GM12878 (cell line): Measurements from ENCODE around the gene GP9. TPM values are rescaled to one million over a fixed set of nuclear protein-coding genes. Genes with fewer than 3 reads are reported as not detected.

Source experiments
- ATAC-seq: fragments of 200-7000 bp; cut with Tn5 transposase; 3 replicates; pipeline ENCODE4 v1.9.1; 2020; ENCODE audit warnings: mild to moderate bottlenecking, moderate library complexity
- BruUV-seq: library from RNA; stranded (reverse); fragments of 400-500 nt; replicated peaks from 2 replicates; lab custom pipeline; 2021; lab: Mats Ljungman, UMichigan
- CTCF ChIA-PET: fragments of 300-600 bp; sonication (Branson Sonifier 250); formaldehyde crosslinking; extraction: SDS; loops from one replicate; lab custom pipeline; 2021; ENCODE audit warnings: inconsistent platforms; lab: Yijun Ruan, JAX
- POLR2A ChIA-PET: fragments of 350-600 bp; formaldehyde crosslinking; extraction: SDS; loops from one replicate; lab custom pipeline; 2021; ENCODE audit warnings: inconsistent platforms; lab: Charles Lee
- RAD21 ChIA-PET: fragments of 300-600 bp; sonication (Branson Sonifier 250); formaldehyde crosslinking; loops from one replicate; lab custom pipeline; 2023; ENCODE audit warnings: antibody characterized with exemption; ENCODE audit not compliant: unreplicated experiment; lab: Charles Lee
- SMC1A ChIA-PET: fragments of 300-600 bp; sonication (Branson Sonifier 250); formaldehyde crosslinking; loops from one replicate; lab custom pipeline; 2023; ENCODE audit not compliant: unreplicated experiment, uncharacterized antibody; lab: Charles Lee
- DNase-seq: peaks from one replicate; pipeline ENCODE4 v3.0.0-alpha.2; 2011; ENCODE audit warnings: low read depth, low spot score
- FAIRE-seq: peaks from 3 replicates; lab custom pipeline; 2011; peaks lifted over from hg19 to GRCh38; lab: Jason Lieb, UNC
- H2AFZ ChIP-seq: 2 replicates; pipeline ENCODE4 v1.6.0; 2011; ENCODE audit warnings: low read depth, low read length, control low read depth; ENCODE audit not compliant: control insufficient read depth
- H3K27ac ChIP-seq: 2 replicates; pipeline ENCODE4 v1.5.1; 2011; ENCODE audit warnings: control low read depth; ENCODE audit not compliant: control insufficient read depth, insufficient read depth
- H3K27me3 ChIP-seq, 2 experiments: replicated peaks in 1 of 2; 2 replicates each; pipeline versions ENCODE4 v1.6.0 to v1.6.1; 2011; ENCODE audit warnings: low read length in 1 of 2; ENCODE audit not compliant: control insufficient read depth in 2 of 2, insufficient read depth in 2 of 2
- H3K36me3 ChIP-seq, 2 experiments: 2 replicates each; pipeline ENCODE4 v1.5.1; 2011; ENCODE audit warnings: low read length in 1 of 2; ENCODE audit not compliant: control insufficient read depth in 2 of 2, insufficient read depth in 2 of 2
- H3K4me1 ChIP-seq: 2 replicates; pipeline ENCODE4 v1.6.1; 2011; ENCODE audit warnings: mild to moderate bottlenecking, low read length, moderate library complexity, mixed read lengths; ENCODE audit not compliant: control insufficient read depth, insufficient read depth
- H3K4me2 ChIP-seq: 2 replicates; pipeline ENCODE4 v1.6.0; 2011; ENCODE audit warnings: control low read depth; ENCODE audit not compliant: control insufficient read depth, insufficient read depth
- H3K4me3 ChIP-seq: fragments of 200-600 bp; sonication (generic); 2 replicates; pipeline ENCODE4 v1.5.1; 2016
- H3K79me2 ChIP-seq: 2 replicates; pipeline ENCODE4 v1.6.0; 2011; ENCODE audit warnings: low read length; ENCODE audit not compliant: control insufficient read depth, insufficient read depth
- H3K9ac ChIP-seq: 2 replicates; pipeline ENCODE4 v1.8.0; 2011; ENCODE audit warnings: low read length, control low read depth, mixed read lengths; ENCODE audit not compliant: control insufficient read depth, insufficient read depth
- H3K9me3 ChIP-seq: replicated peaks from 3 replicates; pipeline ENCODE4 v1.5.1; 2011; ENCODE audit warnings: mild to moderate bottlenecking, low read length; ENCODE audit not compliant: control insufficient read depth, insufficient read depth
- H4K20me1 ChIP-seq: 2 replicates; pipeline ENCODE4 v1.6.0; 2011; ENCODE audit not compliant: control insufficient read depth, insufficient read depth
- EED ChIP-seq: sonication (generic); IDR thresholded peaks from 2 replicates; pipeline ENCODE4 v1.6.1; 2016; ENCODE audit warnings: antibody characterized with exemption, low read depth
- ESRRA ChIP-seq: IDR thresholded peaks from 2 replicates; pipeline ENCODE4 v1.6.1; 2012; ENCODE audit warnings: mild to moderate bottlenecking, low read length, improper control_type of control experiment
- HDGF ChIP-seq: fragments of 450-650 bp; IDR thresholded peaks from 2 replicates; pipeline ENCODE4 v1.6.1; 2016; ENCODE audit warnings: antibody characterized with exemption
- NFYA ChIP-seq: IDR thresholded peaks from 2 replicates; pipeline ENCODE4 v1.6.1; 2011; ENCODE audit warnings: low read depth, mild to moderate bottlenecking, low read length, improper control_type of control experiment, borderline replicate concordance
- NKRF ChIP-seq: fragments of 450-650 bp; conservative IDR thresholded peaks from 2 replicates; pipeline ENCODE4 v1.6.1; 2017; ENCODE audit warnings: mild to moderate bottlenecking, moderate library complexity
- RFX5 ChIP-seq: IDR thresholded peaks from 2 replicates; pipeline ENCODE4 v1.6.1; 2011; ENCODE audit warnings: low read depth, low read length, improper control_type of control experiment
- YY1 ChIP-seq: IDR thresholded peaks from 2 replicates; pipeline ENCODE4 v1.6.1; 2011; ENCODE audit warnings: low read depth, mild to moderate bottlenecking, low read length
- WGBS: methylation state at CpG from one replicate; pipeline ENCODE4 v1.1.6; 2016; ENCODE audit warnings: low lambda C conversion rate; ENCODE audit not compliant: insufficient replicate concordance, insufficient coverage; ENCODE audit errors: missing lambda C conversion rate; 5-methylcytosine and 5-hydroxymethylcytosine counted together
- in situ Hi-C: fragments of 300-500 bp; cut with MboI; formaldehyde crosslinking; loops from 9 replicates; pipeline ENCODE4 v1.14.3; 2018; ENCODE audit warnings: mixed read lengths
- intact Hi-C: fragments of 100-400 bp; cut with micrococcal nuclease; formaldehyde crosslinking; loops from one replicate; pipeline ENCODE4 v1.14.2; 2022; ENCODE audit not compliant: unreplicated experiment
- polyA plus RNA-seq, 11 experiments: library from polyadenylated mRNA; depleted of rRNA in 4 of 11; unstranded in 6 of 11; stranded (reverse) in 5 of 11; fragments of >200 nt; fragmentation: Nextera tagmentation in 4 of 11; fragmentation: Illumina TruSeq in 1 of 11; extraction: Ambion mirVana in 4 of 11; extraction: Trizol in 1 of 11; gene quantifications; 1 replicate in 1 of 11; 2 replicates in 10 of 11; pipeline versions ENCODE4 v1.2.1 to v1.2.3, GENCODE V29; 2011 to 2016; ENCODE audit warnings: inconsistent platforms in 2 of 11, missing spikeins in 2 of 11, low read depth in 1 of 11
- total RNA-seq, 4 experiments: library from RNA; depleted of rRNA in 3 of 4; stranded (reverse); fragments of >200 nt in 3 of 4; fragmentation: Illumina TruSeq in 1 of 4; extraction: Trizol in 1 of 4; gene quantifications; 2 replicates each; pipeline versions ENCODE4 v1.2.1 to v1.2.3, GENCODE V29; 2013 to 2021

Gene GP9
- total and polyA plus RNA-seq, 10 of the 15 experiments (the other 5 are each of a cell fraction or from before 2014, with no cell fraction given), result 0.15 TPM; not detected in 9

GRCh38 chr3:129081503-129081902, 20.9 kb downstream of the GP9 start (continued):
- TF ChIP-seq RFX5 (no peak), NFYA (no peak), ESRRA (no peak), YY1 (no peak)

- SMC1A ChIA-PET, result no interaction called here
- DNase-seq (no peak), FAIRE-seq (no peak), ATAC-seq (no peak)
- Histone ChIP-seq H3K9me3 (no peaks in the 10 kb centered on the region), H3K27me3 (no peaks in the 10 kb centered on the region), H3K27ac (no peak overlapping the region), H3K4me3 (no peak overlapping the region), H3K4me1 (no peaks in the 10 kb centered on the region), H3K36me3 (no peaks in the 10 kb centered on the region), H4K20me1 (no peaks in the 10 kb centered on the region)
- BruUV-seq, result no TSS peak
- TF ChIP-seq NFYA (no peak), EED (no peak), HDGF (no peak), NKRF (no peak)
- TF ChIP-seq, all 136 proteins: peak for 0
- intact Hi-C loops, result no loop called here
- Histone ChIP-seq H3K4me2 (no peak overlapping the region), H2AFZ (no peak overlapping the region), H3K79me2 (no peaks in the 10 kb centered on the region), H3K9ac (no peak overlapping the region)
- POLR2A ChIA-PET, result no interaction called here
- in situ Hi-C loops, result no loop called here
- CTCF ChIA-PET, result interaction anchor here (1.8 kb wide), 1 partner anchor 112 kb away, joined by 6 read pairs; no protein-coding TSS in a partner anchor
- 51% methylated on average over 9 of the region's 9 CpGs for WGBS
- RAD21 ChIA-PET, result no interaction called here
These were observed 21.4 kb downstream of the GP9 start for GRCh38 chr3:129082026-129082425.
